MCF 10A (cell line): Measurements from ENCODE around the gene CYP51A1. TPM values are rescaled to one million over a fixed set of nuclear protein-coding genes. Genes with fewer than 3 reads are reported as not detected.

Experiments used
- BruUV-seq: library from RNA; stranded (reverse); fragments of 400-500 nt; replicated peaks from 2 replicates; lab custom pipeline; 2021; lab: Mats Ljungman, UMichigan
- CTCF ChIA-PET: fragments of 300-600 bp; sonication (Branson Sonifier 250); formaldehyde crosslinking; extraction: SDS; loops from one replicate; lab custom pipeline; 2021; ENCODE audit warnings: antibody characterized with exemption, inconsistent platforms; lab: Yijun Ruan, JAX
- POLR2A ChIA-PET: fragments of 300-600, 350-650 bp; sonication (Branson Sonifier 250); formaldehyde crosslinking; extraction: SDS; loops from one replicate; lab custom pipeline; 2020; ENCODE audit warnings: antibody characterized with exemption, inconsistent platforms; lab: Yijun Ruan, JAX
- DNase-seq: peaks from one replicate; pipeline ENCODE4 v3.0.0-alpha.2; 2018; ENCODE audit not compliant: unreplicated experiment
- H3K27ac Mint-ChIP-seq: one replicate; pipeline ENCODE4 v1.8.0; 2022; ENCODE audit warnings: mild to moderate bottlenecking, low read depth, mixed read lengths; ENCODE audit not compliant: unreplicated experiment
- H3K27me3 Mint-ChIP-seq: one replicate; pipeline ENCODE4 v1.8.0; 2022; ENCODE audit warnings: mixed read lengths; ENCODE audit not compliant: insufficient read depth, unreplicated experiment
- H3K36me3 Mint-ChIP-seq: one replicate; pipeline ENCODE4 v1.8.0; 2022; ENCODE audit warnings: mild to moderate bottlenecking, moderate library complexity, mixed read lengths; ENCODE audit not compliant: insufficient read depth, unreplicated experiment
- H3K4me1 Mint-ChIP-seq: one replicate; pipeline ENCODE4 v1.8.0; 2022; ENCODE audit warnings: mixed read lengths; ENCODE audit not compliant: insufficient read depth, unreplicated experiment
- H3K4me3 Mint-ChIP-seq: one replicate; pipeline ENCODE4 v1.8.0; 2022; ENCODE audit warnings: mild to moderate bottlenecking, moderate library complexity, mixed read lengths; ENCODE audit not compliant: unreplicated experiment
- H3K9me3 Mint-ChIP-seq: one replicate; pipeline ENCODE4 v1.8.0; 2022; ENCODE audit warnings: mixed read lengths; ENCODE audit not compliant: unreplicated experiment
- intact Hi-C: fragments of 100-400 bp; cut with micrococcal nuclease; formaldehyde crosslinking; loops from 2 replicates; pipeline ENCODE4 v1.14.1; 2022
- total RNA-seq: library from RNA; stranded (reverse); gene quantifications from 2 replicates; pipeline ENCODE4 v1.2.3, GENCODE V29; 2022
- TF ChIP-seq, protein P1 (sequence below): fragments of 200-600 bp; IDR thresholded peaks from one replicate; pipeline ENCODE4 v1.8.0; 2022; ENCODE audit warnings: antibody characterized with exemption, mild to moderate bottlenecking; ENCODE audit not compliant: unreplicated experiment

The CYP51A1 gene
- total RNA-seq, 1 experiment from 2014 or later = 148 TPM

DNA sequence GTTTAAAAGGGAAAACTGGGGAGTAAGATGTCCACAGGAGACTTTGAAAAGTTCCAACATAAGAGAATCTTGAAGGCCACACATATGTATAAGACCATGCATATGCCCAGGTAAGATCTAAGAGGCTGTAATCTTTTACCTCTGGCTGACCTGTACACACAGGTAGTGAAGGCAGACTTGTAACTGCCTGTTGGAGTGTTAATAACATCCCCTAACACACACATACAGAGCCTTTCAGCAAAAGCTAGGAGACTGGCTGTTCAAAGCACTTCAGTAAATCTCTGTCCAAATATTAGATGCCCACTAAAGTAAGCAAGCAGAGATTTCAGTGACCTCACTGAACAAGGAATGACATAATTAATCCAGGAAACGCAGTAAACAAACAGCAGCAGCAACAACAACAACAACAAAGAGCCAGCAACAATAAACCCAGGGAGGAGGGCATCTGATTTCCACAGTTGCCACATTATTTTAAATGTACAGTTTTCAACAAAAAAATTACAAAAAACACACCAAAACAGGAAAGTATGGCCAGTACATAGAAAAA, 15.0 kb downstream of the CYP51A1 start:
- BruUV-seq = no TSS peak
- H3K27ac Mint-ChIP-seq = peak overlapping the region; percentile 75
- no peaks in the 10 kb centered on the region for H3K27me3 Mint-ChIP-seq
- ChIA-PET CTCF (no interaction called here), POLR2A (interaction anchor here (0.6 to 0.7 kb wide), 3 partner anchors 11 to 1114 kb away, joined by 3 to 5 read pairs (median 3); no protein-coding TSS in a partner anchor)
- no peaks in the 10 kb centered on the region for H3K9me3 Mint-ChIP-seq
- TF ChIP-seq, protein P1, sequence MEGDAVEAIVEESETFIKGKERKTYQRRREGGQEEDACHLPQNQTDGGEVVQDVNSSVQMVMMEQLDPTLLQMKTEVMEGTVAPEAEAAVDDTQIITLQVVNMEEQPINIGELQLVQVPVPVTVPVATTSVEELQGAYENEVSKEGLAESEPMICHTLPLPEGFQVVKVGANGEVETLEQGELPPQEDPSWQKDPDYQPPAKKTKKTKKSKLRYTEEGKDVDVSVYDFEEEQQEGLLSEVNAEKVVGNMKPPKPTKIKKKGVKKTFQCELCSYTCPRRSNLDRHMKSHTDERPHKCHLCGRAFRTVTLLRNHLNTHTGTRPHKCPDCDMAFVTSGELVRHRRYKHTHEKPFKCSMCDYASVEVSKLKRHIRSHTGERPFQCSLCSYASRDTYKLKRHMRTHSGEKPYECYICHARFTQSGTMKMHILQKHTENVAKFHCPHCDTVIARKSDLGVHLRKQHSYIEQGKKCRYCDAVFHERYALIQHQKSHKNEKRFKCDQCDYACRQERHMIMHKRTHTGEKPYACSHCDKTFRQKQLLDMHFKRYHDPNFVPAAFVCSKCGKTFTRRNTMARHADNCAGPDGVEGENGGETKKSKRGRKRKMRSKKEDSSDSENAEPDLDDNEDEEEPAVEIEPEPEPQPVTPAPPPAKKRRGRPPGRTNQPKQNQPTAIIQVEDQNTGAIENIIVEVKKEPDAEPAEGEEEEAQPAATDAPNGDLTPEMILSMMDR = no peak
- H3K4me3 Mint-ChIP-seq = no peak overlapping the region
- peaks cover 9% of the 10 kb centered on the region for H3K4me1 Mint-ChIP-seq
- DNase-seq = no peak
- intact Hi-C loops = no loop called here
- H3K36me3 Mint-ChIP-seq = peaks cover 73% of the 10 kb centered on the region

- ChIA-PET POLR2A (no interaction called here), CTCF (no interaction called here)
- Mint-ChIP-seq H3K27ac (peak overlapping the region; percentile 57), H3K4me3 (no peak overlapping the region), H3K9me3 (no peaks in the 10 kb centered on the region), H3K27me3 (no peaks in the 10 kb centered on the region), H3K4me1 (peaks cover 13% of the 10 kb centered on the region), H3K36me3 (peaks cover 68% of the 10 kb centered on the region)
- DNase-seq = no peak
- intact Hi-C loops = loop anchor here (2.0 kb wide), 1 partner anchor 26 kb away; no protein-coding TSS in a partner anchor
- no TSS peak for BruUV-seq
- TF ChIP-seq, protein P1 = no peak
Measured at GRCh38 chr7:92116949-92117348, 17.3 kb downstream of the CYP51A1 start.

DNA sequence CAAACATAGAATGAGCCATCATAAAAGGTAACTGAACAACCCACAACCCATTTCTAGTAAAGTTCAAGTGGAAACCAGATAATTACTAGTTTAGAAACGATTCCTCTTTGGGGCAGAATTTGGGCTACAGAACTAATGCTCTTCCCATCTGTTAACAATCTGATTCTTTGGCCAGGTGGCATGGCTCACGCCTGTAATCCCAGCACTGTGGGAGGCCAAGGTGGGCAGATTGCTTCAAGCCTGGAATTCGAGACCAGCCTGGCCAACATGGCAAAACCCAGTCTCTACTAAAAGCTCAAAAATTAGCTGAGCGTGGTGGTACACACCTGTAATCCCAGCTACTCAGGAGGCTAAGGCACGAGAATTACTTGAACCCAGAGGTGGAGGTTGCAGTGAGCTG, 18.5 kb downstream of the CYP51A1 start:
- Mint-ChIP-seq H3K4me3 (no peak overlapping the region), H3K27ac (no peak overlapping the region), H3K36me3 (peaks cover 60% of the 10 kb centered on the region), H3K4me1 (peaks cover 13% of the 10 kb centered on the region), H3K9me3 (no peaks in the 10 kb centered on the region), H3K27me3 (no peaks in the 10 kb centered on the region)
- intact Hi-C loops = loop anchor here (2.0 kb wide), 1 partner anchor 25 kb away; no protein-coding TSS in a partner anchor
- TF ChIP-seq, protein P1 = no peak
- ChIA-PET CTCF (interaction anchor here (0.7 to 2.0 kb wide), 2 partner anchors 8 to 17 kb away, joined by 3 to 14 read pairs; no protein-coding TSS in a partner anchor), POLR2A (interaction anchor here (0.8 to 0.9 kb wide), 2 partner anchors 9 to 15 kb away, joined by 3 read pairs; no protein-coding TSS in a partner anchor)
- no TSS peak for BruUV-seq
- DNase-seq = no peak

DNA sequence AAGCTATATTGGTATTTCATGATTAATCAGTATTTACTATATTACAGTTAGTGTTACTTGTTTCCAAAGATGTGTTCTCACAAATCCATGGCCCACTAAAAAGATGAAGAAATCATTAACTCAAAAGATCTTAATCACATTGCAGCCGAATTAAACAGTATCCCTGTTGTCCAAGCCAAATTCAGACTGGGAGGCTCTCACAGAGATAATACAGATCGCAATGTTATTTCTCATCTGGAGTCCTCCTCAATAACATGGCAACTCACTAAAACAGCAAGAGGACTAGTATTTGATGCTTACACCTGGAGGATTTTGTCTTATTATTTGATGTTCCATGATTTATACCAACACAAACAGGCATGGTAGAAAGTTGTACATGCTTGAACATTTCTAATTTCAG, 23.4 kb downstream of the CYP51A1 start:
- no peak overlapping the region for H3K4me3 Mint-ChIP-seq
- no peak overlapping the region for H3K27ac Mint-ChIP-seq
- H3K9me3 Mint-ChIP-seq = no peaks in the 10 kb centered on the region
- ChIA-PET POLR2A (interaction anchor here (1.0 to 1.7 kb wide), 2 partner anchors 10 to 22 kb away, joined by 3 to 4 read pairs; no protein-coding TSS in a partner anchor), CTCF (no interaction called here)
- BruUV-seq = no TSS peak
- DNase-seq = no peak
- peaks cover 77% of the 10 kb centered on the region for H3K36me3 Mint-ChIP-seq
- peaks cover 6% of the 10 kb centered on the region for H3K4me1 Mint-ChIP-seq
- intact Hi-C loops = no loop called here
- TF ChIP-seq, protein P1 = no peak
- H3K27me3 Mint-ChIP-seq = no peaks in the 10 kb centered on the region
